Activated T-cell treated with anti-CD3 and anti-CD28 coated beads, Interleukin-2, amount 50 U/mL, for 4 hours (primary cell): ENCODE measurements around the gene GATA5. TPM values are rescaled to one million over a fixed set of nuclear protein-coding genes. Genes with fewer than 3 reads are reported as not detected.
"Not testable (repeated sequence)": the region's sequence is repeated elsewhere in the genome, so short reads cannot be mapped to it uniquely, and the experiment has no call there.

ENCODE experiments used
- ATAC-seq, 2 donors: fragments of 200-7000 bp; cut with Tn5 transposase; one replicate each; pipeline ENCODE4 v1.10.0; 2021
- DNase-seq: peaks from one replicate; pipeline ENCODE4 v3.0.0-alpha.2; 2020
- H3K27me3 Mint-ChIP-seq: one replicate; pipeline ENCODE4 v1.8.0; 2021; ENCODE audit warnings: low read depth, mixed read lengths
- H3K36me3 Mint-ChIP-seq: one replicate; pipeline ENCODE4 v1.8.0; 2022; ENCODE audit warnings: mixed read lengths; ENCODE audit not compliant: insufficient read depth
- H3K4me1 Mint-ChIP-seq: one replicate; pipeline ENCODE4 v1.8.0; 2021; ENCODE audit warnings: low read depth, mixed read lengths
- H3K4me3 Mint-ChIP-seq: one replicate; pipeline ENCODE4 v1.8.0; 2021; ENCODE audit warnings: mild to moderate bottlenecking, moderate library complexity, mixed read lengths
- H3K9me3 Mint-ChIP-seq: one replicate; pipeline ENCODE4 v1.8.0; 2021; ENCODE audit warnings: mixed read lengths
- total RNA-seq, 3 donors: library from RNA; stranded (reverse); gene quantifications; one replicate each; pipeline ENCODE4 v1.2.1, GENCODE V29; 2021

GATA5 gene
- total RNA-seq, 3 donors from 2014 or later, result not detected

DNA sequence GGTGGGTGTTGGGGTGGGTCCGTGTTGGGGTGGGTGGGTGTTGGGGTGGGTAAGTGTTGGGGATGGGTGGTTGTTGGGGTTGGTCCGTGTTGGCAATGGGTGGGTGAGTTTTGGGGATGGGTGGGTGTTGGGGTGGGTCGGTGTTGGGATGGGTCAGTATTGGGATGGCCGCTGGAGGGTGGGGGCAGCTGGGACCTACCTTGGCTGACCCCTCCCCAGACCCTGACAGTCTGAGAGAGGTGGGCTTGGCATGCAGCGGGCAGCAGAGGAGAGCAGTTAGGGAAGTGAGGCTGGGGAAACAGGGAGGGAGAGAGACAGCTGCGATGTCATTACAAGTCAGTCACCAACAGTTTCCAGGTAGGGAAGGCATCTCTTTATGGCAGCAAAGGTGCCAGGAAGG is 23.1 kb upstream of the GATA5 start:
- Mint-ChIP-seq H3K36me3 (no peaks in the 10 kb centered on the region), H3K4me3 (no peak overlapping the region), H3K27me3 (peaks cover 5% of the 10 kb centered on the region), H3K4me1 (peaks cover 31% of the 10 kb centered on the region), H3K9me3 (no peaks in the 10 kb centered on the region)
- DNase-seq (no peak), ATAC-seq (no peak)

DNA sequence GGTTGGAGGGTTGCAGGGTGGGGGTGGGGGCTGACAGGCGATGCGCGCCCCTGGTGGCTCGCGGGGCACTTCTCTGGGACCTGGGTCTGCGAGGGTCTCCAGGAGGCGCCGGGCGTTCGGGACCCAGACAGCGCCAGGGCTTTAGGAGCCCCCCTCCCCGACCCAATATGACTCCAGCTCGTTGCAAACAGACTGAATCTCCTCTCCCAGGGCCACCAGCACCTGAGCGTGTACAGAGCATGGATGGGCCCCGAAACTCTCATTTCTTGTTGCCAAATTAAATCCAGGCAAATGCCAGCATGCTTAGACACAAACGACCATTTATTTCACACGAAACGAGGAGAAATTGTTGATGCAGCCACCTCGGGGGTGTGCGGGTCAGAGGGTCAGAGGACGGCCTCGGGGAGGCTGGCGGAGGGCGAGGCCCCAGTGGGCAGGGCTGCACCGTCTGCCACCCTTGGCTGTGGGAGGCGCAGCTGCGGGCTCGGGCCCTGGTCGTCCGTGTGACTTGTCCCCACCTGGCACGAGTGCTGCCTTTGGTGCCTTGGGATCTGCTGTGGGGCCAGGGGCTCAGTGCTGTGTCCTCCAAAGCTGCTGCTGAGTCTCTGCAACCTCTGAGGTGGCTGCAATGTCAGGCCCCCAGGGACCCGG is 20.9 kb upstream of the GATA5 start:
- peak; percentile 24 for DNase-seq
- peak in 1 of 2 donors; percentile 44 for ATAC-seq
- peaks cover 21% of the 10 kb centered on the region for H3K4me1 Mint-ChIP-seq
- H3K4me3 Mint-ChIP-seq, result no peak overlapping the region
- no peaks in the 10 kb centered on the region for H3K9me3 Mint-ChIP-seq
- H3K36me3 Mint-ChIP-seq, result no peaks in the 10 kb centered on the region
- H3K27me3 Mint-ChIP-seq, result peaks cover 5% of the 10 kb centered on the region

DNA sequence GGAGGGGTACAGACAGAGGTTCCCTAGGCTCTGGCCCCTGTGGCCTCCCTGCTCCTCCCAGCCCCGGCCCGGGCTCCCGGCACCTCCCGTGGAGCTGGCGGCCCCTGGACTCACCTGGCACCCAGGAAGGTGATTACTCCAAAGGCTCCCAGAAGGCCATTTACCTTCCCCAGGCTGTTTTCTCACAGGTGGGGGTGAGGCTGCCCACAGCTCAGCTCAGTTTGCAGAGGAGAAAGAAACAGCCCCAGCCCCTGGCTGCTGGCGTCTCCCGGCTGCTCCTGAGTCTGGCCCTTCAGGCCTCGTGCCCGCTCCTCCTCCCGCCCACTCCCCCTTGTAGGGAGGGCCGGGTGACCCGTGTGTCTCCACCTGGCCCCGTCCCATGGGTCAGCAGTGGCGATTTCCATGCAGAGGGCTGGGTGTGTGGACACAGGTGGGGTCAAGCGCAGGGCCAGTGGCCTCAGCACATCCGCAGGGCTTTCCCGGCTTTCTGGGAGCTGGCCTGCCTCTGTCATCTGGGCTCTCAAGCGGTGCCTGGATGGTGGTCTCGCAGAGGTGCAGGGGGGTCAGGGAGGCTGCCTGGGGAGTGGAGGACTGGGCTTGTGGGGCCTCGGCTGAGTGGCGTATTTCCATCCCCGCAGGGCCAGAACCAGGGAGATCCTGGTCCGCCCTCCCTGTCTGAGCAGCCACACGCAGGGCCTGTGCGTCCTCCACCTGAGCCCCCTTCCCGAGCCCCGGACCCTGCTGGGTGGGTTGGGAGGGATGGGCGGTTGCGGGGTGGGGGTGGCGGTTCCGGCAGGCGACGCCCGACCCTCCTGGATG is 20.2 kb upstream of the GATA5 start:
- Mint-ChIP-seq H3K4me3 (no peak overlapping the region), H3K36me3 (no peaks in the 10 kb centered on the region), H3K27me3 (peaks cover 5% of the 10 kb centered on the region), H3K9me3 (no peaks in the 10 kb centered on the region), H3K4me1 (peaks cover 14% of the 10 kb centered on the region)
- DNase-seq (no peak), ATAC-seq (no peak)

DNA sequence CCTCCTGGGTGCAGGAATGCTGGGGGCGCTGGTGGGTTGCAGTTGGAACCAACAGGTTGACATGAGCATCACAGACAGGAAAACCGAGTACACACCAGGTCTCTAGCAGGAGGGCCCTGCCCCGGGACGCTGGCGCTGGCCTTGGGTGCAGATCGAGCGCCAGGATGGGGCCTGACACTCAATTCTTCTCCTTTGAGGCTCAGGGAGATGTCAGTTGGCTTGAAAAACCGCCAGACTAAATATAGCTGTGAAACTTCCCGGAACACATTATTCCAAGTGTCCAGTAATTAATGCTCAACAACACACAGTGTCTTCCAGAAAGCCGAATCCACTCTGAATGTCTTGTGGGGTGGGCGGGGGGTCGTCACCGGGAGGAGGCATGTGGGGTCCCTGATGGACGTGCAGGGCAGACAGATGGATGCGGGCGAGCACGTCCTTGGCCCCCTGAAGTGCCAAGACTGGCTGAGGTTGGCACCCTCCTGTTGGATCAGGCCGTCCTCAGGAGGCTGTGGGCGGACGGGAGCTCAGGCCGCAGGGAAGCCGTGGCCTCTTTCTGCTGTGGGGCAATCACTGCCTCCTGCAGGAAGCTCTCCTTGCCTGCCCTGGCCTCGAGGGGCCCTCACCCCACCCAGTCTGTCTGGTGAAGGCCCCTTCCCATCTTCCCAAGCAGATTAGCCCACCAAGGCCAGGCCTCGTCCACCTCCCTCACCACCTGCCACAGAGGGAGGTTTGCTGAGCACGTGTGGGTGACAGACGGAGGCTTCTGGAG is 19.4 kb upstream of the GATA5 start:
- no peaks in the 10 kb centered on the region for H3K9me3 Mint-ChIP-seq
- ATAC-seq, result no peak
- peaks cover 6% of the 10 kb centered on the region for H3K4me1 Mint-ChIP-seq
- H3K4me3 Mint-ChIP-seq, result no peak overlapping the region
- peaks cover 8% of the 10 kb centered on the region for H3K27me3 Mint-ChIP-seq
- no peak for DNase-seq
- H3K36me3 Mint-ChIP-seq, result no peaks in the 10 kb centered on the region

DNA sequence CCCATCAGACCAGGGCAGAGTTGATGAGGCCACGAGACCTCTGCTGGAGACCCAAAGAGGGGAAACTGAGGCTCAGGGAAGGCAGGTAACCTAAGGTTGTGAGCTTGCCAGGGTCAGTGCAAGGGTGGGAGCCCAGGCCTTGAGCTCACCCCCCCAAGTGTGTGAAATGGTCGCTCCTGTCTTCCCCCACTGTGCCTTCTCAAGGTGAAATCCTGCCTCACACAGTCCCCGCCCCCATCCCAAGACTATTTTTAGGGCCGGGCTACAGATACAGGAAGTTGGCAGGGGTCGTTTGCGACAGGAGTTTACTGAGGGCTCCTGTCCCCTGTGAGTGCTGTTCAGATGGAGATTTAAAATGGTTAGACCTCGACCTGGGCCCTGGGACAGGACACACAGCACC is 18.7 kb upstream of the GATA5 start:
- peaks cover 3% of the 10 kb centered on the region for H3K4me1 Mint-ChIP-seq
- H3K4me3 Mint-ChIP-seq, result no peak overlapping the region
- no peaks in the 10 kb centered on the region for H3K36me3 Mint-ChIP-seq
- H3K9me3 Mint-ChIP-seq, result no peaks in the 10 kb centered on the region
- no peak for DNase-seq
- no peak for ATAC-seq
- H3K27me3 Mint-ChIP-seq, result peaks cover 11% of the 10 kb centered on the region

DNA sequence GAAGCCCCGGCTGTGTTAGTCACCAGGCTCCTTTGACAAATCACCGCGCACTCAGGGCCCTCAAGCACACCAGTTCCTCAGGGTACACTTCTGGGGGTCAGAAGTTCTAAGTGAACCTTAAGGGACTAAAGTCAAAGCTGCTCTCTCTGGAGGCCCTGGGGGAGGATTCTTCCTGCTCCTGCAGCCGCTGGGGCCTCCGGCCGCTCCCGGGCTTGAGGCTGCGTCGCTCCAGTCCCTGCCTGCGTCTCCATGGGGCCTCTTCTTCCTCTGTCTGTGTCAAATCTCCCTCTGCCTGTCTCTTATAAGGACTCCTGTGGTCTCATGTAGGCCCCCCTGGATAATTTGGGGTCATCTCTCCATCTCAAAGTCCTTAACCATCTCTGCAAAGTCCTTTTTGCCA is 18.1 kb upstream of the GATA5 start:
- ATAC-seq (no peak), DNase-seq (no peak)
- Mint-ChIP-seq H3K27me3 (peaks cover 12% of the 10 kb centered on the region), H3K4me3 (no peak overlapping the region), H3K36me3 (no peaks in the 10 kb centered on the region), H3K9me3 (no peaks in the 10 kb centered on the region), H3K4me1 (peaks cover 3% of the 10 kb centered on the region)

DNA sequence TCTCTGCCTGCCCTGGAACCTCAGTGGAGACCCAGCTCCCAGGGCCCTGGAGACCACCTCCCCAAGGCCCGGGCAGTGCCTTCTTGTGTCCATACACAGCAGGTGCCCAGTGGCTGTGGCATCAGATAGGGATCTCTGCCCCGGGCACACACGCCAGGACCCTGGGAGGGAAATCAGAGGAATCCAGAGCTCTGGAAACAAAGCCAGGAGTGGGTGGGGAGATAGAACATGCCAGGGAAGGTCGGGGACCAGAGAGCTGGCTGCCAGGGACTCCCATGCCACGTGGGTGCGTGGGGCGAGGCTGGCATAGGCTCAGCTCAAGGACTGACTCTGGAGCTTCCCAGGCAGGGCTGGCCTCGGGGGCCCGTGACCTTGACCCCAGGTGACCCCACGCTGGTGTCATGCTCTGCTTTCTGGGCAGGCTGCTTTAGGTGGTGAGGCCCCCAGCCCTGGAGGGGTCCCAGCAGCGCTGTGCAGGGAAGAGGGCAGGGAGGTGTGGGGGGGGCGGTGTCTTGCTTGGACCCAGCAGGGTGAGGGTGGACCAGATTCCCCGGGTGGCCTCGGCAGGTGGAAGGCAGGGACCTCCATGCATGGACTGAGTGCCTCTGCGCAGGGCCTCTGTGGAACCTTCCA is 17.6 kb upstream of the GATA5 start:
- Mint-ChIP-seq H3K36me3 (no peaks in the 10 kb centered on the region), H3K4me1 (peaks cover 3% of the 10 kb centered on the region), H3K9me3 (no peaks in the 10 kb centered on the region), H3K4me3 (no peak overlapping the region), H3K27me3 (peaks cover 17% of the 10 kb centered on the region)
- DNase-seq (no peak), ATAC-seq (no peak)

DNA sequence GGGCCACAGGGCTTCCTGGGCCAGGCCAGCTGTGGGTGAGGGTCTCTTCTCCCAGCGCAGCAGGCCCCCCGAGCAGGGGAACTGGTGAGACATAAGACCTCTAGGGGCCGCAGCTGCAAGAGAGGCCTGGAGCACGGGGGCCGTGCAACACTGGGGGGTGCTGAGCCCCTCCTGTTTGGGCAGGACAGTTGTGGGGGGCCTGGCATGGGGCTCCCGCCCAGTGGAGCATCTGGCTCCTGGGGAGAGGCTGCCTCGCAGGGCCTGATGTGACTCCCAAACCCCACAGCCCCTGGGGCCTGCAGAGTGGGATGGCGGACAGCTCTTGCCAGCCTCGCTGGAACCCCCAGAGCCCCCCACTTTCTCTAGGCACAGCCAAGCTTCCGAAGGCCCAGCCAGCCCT is 16.9 kb upstream of the GATA5 start:
- ATAC-seq, result no peak
- Mint-ChIP-seq H3K36me3 (no peaks in the 10 kb centered on the region), H3K9me3 (no peaks in the 10 kb centered on the region), H3K4me1 (peaks cover 3% of the 10 kb centered on the region), H3K27me3 (peaks cover 20% of the 10 kb centered on the region), H3K4me3 (no peak overlapping the region)
- DNase-seq, result no peak

DNA sequence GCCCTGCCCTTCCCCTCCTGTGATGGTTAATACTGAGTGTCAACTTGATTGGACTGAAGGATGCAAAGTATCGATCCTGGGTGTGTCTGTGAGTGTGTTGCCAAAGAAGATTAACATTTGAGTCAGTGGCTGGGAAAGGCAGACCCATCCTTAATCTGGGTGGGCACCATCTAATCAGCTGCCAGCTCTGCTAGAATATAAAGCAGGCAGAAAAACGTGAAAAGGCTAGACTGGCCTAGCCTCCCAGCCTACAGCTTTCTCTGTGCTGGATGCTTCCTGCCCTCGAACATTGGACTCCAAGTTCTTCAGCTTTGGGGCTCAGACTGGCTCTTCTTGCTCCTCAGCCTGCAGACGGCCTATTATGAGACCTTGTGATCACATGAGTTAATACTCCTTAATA is 15.0 kb upstream of the GATA5 start:
- not testable (repeated sequence) for H3K36me3 Mint-ChIP-seq, H3K4me1 Mint-ChIP-seq, H3K4me3 Mint-ChIP-seq, DNase-seq, H3K9me3 Mint-ChIP-seq, ATAC-seq
- H3K27me3 Mint-ChIP-seq, result peaks cover 33% of the 10 kb centered on the region

DNA sequence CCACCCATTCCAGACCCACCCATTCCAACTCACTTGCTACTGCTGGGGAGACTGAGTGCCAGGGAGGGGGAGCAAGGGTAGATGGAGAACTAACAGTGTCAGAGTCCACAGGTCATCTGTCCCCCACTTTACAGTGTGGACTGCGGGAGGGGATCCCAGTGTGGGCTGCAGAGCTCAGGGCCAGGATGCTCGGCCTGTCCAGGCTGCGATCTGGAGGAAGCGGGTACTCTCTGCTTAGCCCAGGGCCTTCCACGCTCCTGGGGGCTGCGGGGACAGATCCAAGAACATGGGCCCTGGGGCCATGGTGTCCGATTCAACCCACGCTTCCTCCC is 14.1 kb upstream of the GATA5 start:
- Mint-ChIP-seq H3K4me3 (no peak overlapping the region), H3K36me3 (no peaks in the 10 kb centered on the region), H3K4me1 (no peaks in the 10 kb centered on the region), H3K27me3 (peaks cover 40% of the 10 kb centered on the region), H3K9me3 (no peaks in the 10 kb centered on the region)
- ATAC-seq (no peak), DNase-seq (no peak)

DNA sequence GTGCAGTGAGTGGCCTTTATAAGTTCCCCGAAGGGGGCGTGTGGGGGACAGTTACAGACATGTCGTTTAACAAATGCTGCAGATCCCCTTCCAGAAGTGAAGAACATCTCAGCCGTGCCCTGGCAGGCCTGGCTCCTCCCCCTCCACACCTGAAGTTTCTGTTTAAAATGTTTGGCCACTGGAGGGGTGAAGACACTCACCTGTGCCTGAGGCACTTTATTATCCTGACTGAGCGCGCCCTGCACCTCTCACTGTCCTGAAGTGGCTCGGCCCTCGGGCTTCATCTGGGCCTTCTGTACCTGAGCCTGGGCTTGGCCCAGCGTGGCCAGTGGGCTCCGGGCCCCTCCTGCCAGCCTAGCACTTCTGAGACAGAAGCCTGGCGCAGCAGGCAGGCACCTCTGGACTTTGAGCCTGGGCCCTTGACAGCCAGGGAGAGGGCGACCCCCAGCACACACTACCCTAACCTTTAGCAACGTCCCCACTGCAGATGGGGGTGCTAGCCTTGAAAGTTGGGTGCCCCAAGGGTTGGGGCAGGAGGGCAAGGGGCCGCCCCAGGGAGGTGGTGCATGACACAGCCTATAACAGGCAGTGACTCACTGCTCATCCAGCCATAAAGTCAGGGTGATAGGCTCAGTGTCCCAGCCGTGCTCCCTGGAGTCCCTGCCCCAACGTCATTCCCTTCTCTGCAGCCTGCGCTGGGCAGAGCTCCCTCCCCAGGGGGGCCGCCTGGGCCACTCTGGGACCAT is 13.6 kb upstream of the GATA5 start:
- peaks cover 44% of the 10 kb centered on the region for H3K27me3 Mint-ChIP-seq
- peak in 1 of 2 donors; percentile 19 for ATAC-seq
- no peaks in the 10 kb centered on the region for H3K36me3 Mint-ChIP-seq
- H3K4me3 Mint-ChIP-seq, result no peak overlapping the region
- H3K9me3 Mint-ChIP-seq, result no peaks in the 10 kb centered on the region
- no peaks in the 10 kb centered on the region for H3K4me1 Mint-ChIP-seq
- DNase-seq, result no peak

DNA sequence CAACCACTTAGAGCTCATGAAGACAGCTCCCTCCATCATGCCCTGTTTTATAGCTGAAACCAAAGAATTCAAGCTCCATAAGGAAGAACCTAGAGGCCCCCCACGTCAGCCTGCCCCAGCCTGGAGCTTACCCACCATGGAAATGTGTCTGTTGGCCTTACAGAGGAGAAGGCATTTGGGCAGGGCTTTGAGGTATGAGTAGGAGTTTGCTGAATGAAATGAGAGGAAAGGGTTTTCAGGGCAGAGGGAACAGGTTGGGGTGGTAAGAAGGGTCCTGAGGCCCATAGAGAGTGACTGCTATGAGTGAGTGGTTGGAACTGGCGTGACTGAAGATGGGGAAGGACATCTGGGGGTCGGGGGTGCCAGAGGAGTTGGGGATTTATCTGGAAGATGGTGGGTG is 12.7 kb upstream of the GATA5 start:
- no peak for DNase-seq
- Mint-ChIP-seq H3K4me1 (no peaks in the 10 kb centered on the region), H3K27me3 (peaks cover 53% of the 10 kb centered on the region), H3K9me3 (no peaks in the 10 kb centered on the region), H3K36me3 (no peaks in the 10 kb centered on the region), H3K4me3 (no peak overlapping the region)
- ATAC-seq, result no peak

DNA sequence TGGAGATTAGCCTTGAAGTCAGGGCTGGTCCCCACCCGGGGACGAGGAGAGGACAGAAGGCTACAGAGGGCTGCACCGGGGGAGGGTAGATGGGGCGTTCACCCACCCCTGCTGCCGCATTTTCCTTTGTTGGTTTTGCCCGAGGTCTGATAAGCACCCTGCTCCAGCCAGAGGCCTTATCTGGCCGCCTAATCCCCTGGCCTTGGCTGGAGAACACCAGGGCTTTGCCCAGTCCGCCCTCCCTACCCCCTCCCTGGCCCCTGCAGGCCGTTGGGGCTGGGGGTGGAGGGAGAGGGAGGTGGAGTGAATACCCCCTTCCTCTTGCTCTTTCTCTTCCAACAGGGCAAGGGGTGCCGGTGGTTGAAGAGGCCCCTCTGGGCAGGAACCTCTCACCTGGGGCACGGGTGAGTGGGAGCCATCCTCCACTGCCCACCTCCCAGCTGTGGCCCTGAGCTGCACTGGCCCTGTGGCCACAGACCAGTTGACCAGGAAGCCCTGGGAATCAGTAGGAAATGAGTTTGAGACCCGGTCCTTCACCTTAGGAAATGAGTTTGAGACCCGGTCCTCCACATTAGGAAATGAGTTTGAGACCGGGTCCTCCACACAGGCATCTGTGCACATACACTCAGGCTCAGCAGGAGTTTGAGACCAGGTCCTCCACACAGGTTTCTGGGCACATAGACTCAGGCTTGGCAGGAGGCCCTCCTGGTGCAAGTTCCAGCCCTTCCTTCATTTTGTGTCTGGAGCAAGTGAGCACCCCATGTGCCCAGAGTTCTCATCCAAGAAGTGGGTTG is 12.0 kb upstream of the GATA5 start:
- Mint-ChIP-seq H3K9me3 (no peaks in the 10 kb centered on the region), H3K4me1 (peaks cover 4% of the 10 kb centered on the region), H3K27me3 (peaks cover 60% of the 10 kb centered on the region), H3K4me3 (no peak overlapping the region), H3K36me3 (no peaks in the 10 kb centered on the region)
- no peak for ATAC-seq
- DNase-seq, result no peak
